ENCODE data around the gene MARF1.
"Not testable (repeated sequence)": the region's sequence is repeated elsewhere in the genome, so short reads cannot be mapped to it uniquely, and the experiment has no call there.

MARF1 gene

DNA sequence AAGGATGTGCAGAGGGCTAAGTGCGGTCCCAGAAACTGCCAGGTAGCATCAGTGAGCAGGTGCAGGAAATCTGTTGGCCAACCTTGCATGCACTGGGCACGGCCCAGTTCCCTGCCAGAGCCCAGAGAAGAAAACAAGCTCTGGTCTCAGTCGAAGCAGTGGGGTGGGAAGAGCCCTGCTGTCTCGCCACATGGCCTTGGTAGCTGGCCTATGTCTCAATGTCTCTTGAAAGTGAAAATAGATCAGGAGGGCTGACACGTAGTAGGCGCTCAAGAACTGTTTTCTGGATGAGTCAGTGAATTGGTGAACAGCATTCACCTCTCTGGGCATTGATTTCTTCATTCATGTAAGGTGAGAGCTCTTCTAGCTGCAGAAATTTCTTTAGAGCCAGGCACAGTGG is 90.4 kb downstream of the MARF1 start:
- TF ChIP-seq, protein P1, sequence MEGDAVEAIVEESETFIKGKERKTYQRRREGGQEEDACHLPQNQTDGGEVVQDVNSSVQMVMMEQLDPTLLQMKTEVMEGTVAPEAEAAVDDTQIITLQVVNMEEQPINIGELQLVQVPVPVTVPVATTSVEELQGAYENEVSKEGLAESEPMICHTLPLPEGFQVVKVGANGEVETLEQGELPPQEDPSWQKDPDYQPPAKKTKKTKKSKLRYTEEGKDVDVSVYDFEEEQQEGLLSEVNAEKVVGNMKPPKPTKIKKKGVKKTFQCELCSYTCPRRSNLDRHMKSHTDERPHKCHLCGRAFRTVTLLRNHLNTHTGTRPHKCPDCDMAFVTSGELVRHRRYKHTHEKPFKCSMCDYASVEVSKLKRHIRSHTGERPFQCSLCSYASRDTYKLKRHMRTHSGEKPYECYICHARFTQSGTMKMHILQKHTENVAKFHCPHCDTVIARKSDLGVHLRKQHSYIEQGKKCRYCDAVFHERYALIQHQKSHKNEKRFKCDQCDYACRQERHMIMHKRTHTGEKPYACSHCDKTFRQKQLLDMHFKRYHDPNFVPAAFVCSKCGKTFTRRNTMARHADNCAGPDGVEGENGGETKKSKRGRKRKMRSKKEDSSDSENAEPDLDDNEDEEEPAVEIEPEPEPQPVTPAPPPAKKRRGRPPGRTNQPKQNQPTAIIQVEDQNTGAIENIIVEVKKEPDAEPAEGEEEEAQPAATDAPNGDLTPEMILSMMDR (IDR thresholded peaks at IDR 0.05; ENCODE audit: low read depth, low read length) = no peak
- Histone ChIP-seq H3K27me3 (ENCODE audit: insufficient read depth, low read depth, severe bottlenecking) (no peaks in the 10 kb centered on the region), H3K36me3 (no peaks in the 10 kb centered on the region), H3K27ac (no peak overlapping the region), H3K4me3 (ENCODE audit: low read depth, low read length) (no peak overlapping the region), H3K9me3 (ENCODE audit: severe bottlenecking) (no peaks in the 10 kb centered on the region)
- DNase-seq = no peak

DNA sequence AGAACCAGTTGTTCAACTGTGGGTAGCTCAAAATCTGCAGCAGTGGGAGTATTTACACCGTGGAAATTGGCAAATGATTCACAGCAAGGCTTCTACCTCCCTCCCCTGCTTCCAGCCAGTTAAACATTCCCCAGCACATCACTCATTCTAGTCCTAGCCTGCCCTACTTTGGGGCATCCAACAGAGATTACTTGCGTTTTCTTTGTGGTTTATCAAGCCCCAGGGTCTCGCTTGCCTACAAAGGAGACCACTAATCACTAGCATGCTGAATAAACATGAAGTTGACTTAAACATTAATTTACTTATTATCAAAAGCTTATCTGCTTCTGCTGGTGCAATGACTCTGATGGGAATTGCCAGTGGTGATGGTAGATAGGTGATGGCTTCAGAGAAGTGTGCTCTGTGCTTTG is 94.5 kb downstream of the MARF1 start:
- H3K4me3 ChIP-seq (ENCODE audit: low read depth, low read length) = no peak overlapping the region
- H3K36me3 ChIP-seq = no peaks in the 10 kb centered on the region
- TF ChIP-seq, protein P1 (IDR thresholded peaks at IDR 0.05; ENCODE audit: low read depth, low read length) = no peak
- no peaks in the 10 kb centered on the region for H3K27me3 ChIP-seq (ENCODE audit: insufficient read depth, low read depth, severe bottlenecking)
- DNase-seq = no peak
- H3K27ac ChIP-seq = no peak overlapping the region
- H3K9me3 ChIP-seq (ENCODE audit: severe bottlenecking) = no peaks in the 10 kb centered on the region

DNA sequence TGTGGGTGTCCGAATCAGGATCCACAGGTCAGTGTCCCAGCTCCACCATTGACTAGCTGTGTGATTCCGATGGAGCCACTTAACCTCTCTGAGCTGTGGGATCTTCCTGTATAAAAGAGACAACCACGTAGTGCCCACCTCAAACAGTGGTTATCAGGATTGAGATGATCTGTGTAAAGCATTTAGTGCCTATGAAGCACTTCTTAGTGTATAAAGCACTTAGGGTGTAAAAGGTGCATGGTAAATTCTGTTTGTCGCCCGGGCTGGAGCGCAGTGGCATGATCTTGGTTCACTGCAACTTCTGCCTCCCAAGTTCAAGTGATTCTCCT is 95.2 kb downstream of the MARF1 start:
- no peaks in the 10 kb centered on the region for H3K36me3 ChIP-seq
- H3K9me3 ChIP-seq (ENCODE audit: severe bottlenecking) = peaks cover 4% of the 10 kb centered on the region
- TF ChIP-seq, protein P1 (IDR thresholded peaks at IDR 0.05; ENCODE audit: low read depth, low read length) = no peak
- H3K4me3 ChIP-seq (ENCODE audit: low read depth, low read length) = no peak overlapping the region
- no peaks in the 10 kb centered on the region for H3K27me3 ChIP-seq (ENCODE audit: insufficient read depth, low read depth, severe bottlenecking)
- DNase-seq = no peak
- no peak overlapping the region for H3K27ac ChIP-seq

DNA sequence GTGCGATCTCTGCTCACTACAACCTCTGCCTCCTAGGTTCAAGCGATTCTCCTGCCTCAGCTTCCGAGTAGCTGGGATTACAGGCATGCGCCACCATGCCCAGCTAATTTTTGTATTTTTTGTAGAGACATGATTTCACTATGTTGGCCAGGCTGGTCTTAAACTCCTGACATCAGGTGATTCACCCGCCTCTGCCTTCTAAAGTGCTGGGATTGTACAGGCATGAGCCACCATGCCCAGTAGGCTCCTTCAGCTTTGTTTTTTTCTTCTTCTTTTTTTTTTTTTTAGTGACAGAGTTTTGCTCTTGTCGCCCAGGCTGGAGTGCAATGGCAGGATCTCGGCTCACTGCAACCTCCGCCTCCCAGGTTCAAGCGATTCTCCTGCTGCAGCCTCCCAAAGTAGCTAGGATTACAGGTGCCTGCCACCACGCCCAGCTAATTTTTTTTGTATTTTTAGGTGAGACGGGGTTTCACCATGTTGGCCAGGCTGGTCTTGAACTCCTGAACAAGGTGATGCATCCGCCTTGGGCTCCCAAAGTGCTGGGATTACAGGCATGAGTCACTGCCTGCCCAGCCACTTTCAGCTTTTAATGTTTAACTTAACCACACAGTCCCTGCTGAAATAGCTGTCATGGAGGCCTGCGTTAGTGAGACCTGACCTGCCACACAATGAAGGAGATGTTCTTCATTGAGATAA is 95.7 kb downstream of the MARF1 start:
- not testable (repeated sequence) for H3K27me3 ChIP-seq (ENCODE audit: insufficient read depth, low read depth, severe bottlenecking); H3K4me3 ChIP-seq (ENCODE audit: low read depth, low read length); DNase-seq; H3K9me3 ChIP-seq (ENCODE audit: severe bottlenecking); H3K36me3 ChIP-seq; H3K27ac ChIP-seq

DNA sequence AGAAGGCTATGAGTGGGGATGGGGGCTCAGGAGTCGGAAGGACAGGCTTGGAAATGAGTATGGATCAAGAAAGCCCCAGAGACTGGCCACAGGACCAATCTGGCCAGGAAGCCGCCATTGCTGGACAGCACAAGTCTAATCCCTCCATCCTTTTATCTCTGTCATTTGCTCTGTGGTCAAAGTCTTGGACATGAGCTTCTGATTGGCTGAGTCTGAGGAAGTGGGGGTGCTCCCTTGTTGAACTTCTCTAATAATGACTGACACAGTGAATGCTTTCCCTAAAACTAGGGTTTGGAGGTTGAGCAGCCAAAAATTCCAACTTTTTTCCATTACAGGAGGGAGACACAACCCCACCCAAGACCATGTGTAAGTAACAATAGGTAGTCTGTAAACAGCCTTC is 97.4 kb downstream of the MARF1 start:
- DNase-seq = no peak

DNA sequence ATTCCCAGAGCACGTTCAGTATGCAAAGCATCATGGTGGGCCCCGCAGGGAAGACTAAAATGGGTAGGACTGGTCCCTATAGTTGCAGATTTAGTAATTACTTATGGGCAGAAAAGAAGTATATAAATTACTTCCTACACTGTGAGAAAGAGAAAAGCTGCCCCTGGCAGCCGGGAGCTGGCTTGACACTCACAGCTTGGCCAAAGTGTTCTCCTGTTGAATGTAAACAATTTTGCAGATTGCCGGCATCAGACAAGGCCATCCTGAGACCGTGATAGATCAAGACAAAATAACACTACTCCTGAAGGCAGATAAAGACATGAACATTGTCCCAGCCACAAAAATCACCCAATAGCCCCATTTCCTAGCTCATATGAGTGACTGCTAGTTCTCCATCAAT is 98.5 kb downstream of the MARF1 start:
- Histone ChIP-seq H3K36me3 (no peaks in the 10 kb centered on the region), H3K9me3 (ENCODE audit: severe bottlenecking) (peaks cover 6% of the 10 kb centered on the region), H3K27ac (no peak overlapping the region), H3K27me3 (ENCODE audit: insufficient read depth, low read depth, severe bottlenecking) (no peaks in the 10 kb centered on the region), H3K4me3 (ENCODE audit: low read depth, low read length) (no peak overlapping the region)
- TF ChIP-seq, protein P1 (IDR thresholded peaks at IDR 0.05; ENCODE audit: low read depth, low read length) = no peak
- DNase-seq = no peak

More for the DNA sequence above, 97.4 kb downstream of the MARF1 start:
- Histone ChIP-seq H3K27ac (no peak overlapping the region), H3K4me3 (ENCODE audit: low read depth, low read length) (no peak overlapping the region), H3K9me3 (ENCODE audit: severe bottlenecking) (peaks cover 6% of the 10 kb centered on the region), H3K27me3 (ENCODE audit: insufficient read depth, low read depth, severe bottlenecking) (no peaks in the 10 kb centered on the region), H3K36me3 (no peaks in the 10 kb centered on the region)
- TF ChIP-seq, protein P1 (IDR thresholded peaks at IDR 0.05; ENCODE audit: low read depth, low read length) = no peak

Data from WERI-Rb-1 (cell line).